HS-5 (cell line): ENCODE results near the gene SWT1.

Experiments
- DNase-seq: peaks from one replicate; pipeline ENCODE4 v3.0.0-alpha.2; 2012; ENCODE audit warnings: low read depth

Gene SWT1, protein sequence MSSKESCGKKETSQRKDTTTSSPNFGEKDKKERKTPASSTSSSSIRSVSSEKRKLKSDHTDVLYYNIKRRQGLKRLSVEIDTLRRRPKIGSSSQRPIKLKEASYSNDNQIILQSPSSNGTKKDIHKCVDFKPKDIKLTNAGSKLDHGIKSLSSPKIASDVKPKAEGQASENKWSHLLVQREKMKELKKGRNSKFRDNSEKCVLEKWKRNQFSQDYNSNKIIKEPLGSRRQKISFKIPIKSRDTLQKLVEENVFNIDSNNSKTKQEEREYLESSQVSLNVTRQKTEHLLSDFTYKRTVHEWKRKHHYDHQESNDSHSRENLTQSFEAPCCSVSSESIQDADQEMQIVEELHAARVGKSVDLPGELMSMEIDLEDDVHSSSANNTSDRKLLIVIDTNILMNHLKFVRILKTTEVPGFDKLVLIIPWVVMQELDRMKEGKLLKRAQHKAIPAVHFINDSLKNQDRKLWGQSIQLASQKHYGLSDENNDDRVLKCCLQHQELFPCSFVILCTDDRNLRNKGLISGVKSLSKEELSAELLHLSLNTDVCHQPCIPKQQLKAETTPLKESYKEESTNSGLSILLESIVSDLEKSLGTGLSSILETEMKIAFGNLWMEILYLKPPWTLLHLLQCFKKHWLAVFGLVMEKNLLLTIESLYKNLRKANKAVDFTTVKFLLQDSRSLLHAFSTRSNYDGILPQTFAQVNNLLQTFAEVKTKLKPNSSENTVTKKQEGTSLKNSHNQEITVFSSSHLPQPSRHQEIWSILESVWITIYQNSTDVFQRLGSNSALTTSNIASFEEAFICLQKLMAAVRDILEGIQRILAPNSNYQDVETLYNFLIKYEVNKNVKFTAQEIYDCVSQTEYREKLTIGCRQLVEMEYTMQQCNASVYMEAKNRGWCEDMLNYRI

GRCh38 chr1:185156854-185157598, at the start of gene SWT1, which contains the start of gene TRMT1L:
TSS of gene SWT1 (plus strand) at chr1:185157167. CDS start at chr1:185160842, 3,675 bp downstream.
TSS of gene TRMT1L (minus strand) at chr1:185156953. CDS start at chr1:185156712, 241 bp downstream.
- DNase-seq, result peak; percentile 95

- DNase-seq, result no peak
Observed at GRCh38 chr1:185108321-185108720, 48.6 kb upstream of the SWT1 start.

DNA sequence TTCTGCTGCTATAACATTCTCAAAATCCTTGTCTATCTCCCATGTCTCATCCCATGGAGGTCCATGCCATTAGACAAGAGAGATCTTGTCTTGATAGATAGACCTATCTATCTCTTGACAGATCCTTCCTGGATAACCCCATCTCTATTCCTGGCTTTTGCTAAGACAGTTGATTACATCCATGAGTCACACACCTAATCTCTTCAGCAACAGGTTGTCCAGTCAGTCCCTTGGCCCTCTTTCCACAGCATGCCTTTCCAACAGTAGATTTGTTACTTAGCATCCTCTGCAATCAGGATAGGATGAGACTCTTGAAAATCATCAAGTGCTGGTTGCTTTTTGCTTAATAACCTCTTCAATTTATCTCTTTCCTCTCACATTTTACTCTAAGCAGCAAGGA, 46.8 kb upstream of the SWT1 start:
- DNase-seq, result no peak

DNA sequence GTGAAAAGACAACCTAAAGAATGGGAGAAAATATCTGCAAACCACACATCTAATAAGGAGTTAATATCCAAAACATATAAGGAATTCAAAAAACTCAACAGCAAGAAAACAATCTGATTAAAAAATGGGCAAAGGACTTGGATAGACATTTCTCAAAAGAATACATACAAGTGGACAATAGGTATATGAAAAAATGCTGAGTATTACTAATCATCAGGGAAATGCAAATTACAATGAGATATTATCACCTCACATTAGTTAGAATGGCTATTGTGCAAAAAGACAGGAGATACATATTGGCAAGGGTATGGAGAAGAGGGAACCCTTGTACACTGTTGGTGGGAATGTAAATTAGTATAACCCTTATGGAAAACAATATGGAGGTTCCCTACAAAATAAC, 45.1 kb upstream of the SWT1 start:
- no peak for DNase-seq

- no peak for DNase-seq
Observed at GRCh38 chr1:185112356-185112755, 44.6 kb upstream of the SWT1 start.

DNA sequence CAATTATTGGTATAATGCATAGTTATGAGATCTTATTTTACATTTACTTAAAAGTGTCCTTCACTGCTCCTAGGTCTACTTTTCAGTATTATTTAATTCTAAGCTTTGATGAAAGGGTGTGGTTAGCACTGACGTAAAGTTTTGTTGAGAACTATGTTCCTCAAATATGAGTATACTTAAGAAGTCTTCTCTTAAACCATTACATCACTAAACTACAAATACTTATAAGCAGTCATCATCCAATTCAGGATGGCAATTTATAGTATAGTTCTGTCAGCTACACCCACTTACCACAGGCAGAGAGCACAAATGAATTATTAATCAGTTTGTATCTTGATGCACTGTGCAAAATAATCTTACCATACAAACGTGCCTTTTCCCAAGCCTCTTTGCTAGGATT, 27.3 kb upstream of the SWT1 start:
- DNase-seq, result no peak

- DNase-seq, result no peak
Observed at GRCh38 chr1:185132534-185132933, 24.4 kb upstream of the SWT1 start.

- no peak for DNase-seq
Observed at GRCh38 chr1:185137896-185138545, 18.9 kb upstream of the SWT1 start.

- no peak for DNase-seq
Observed at GRCh38 chr1:185139246-185139645, 17.7 kb upstream of the SWT1 start.

GRCh38 chr1:185144233-185144632, 12.7 kb upstream of the SWT1 start:
- DNase-seq, result peak; percentile 49

- no peak for DNase-seq
Observed at GRCh38 chr1:185151215-185151614, 5.8 kb upstream of the SWT1 start.

GRCh38 chr1:185152187-185152767, 4.7 kb upstream of the SWT1 start:
- DNase-seq, result no peak

- no peak for DNase-seq
Observed at GRCh38 chr1:185154912-185155513, 2.0 kb upstream of the SWT1 start.

- peak; percentile 11 for DNase-seq
Observed at GRCh38 chr1:185155600-185156287, 1.2 kb upstream of the SWT1 start.

DNA sequence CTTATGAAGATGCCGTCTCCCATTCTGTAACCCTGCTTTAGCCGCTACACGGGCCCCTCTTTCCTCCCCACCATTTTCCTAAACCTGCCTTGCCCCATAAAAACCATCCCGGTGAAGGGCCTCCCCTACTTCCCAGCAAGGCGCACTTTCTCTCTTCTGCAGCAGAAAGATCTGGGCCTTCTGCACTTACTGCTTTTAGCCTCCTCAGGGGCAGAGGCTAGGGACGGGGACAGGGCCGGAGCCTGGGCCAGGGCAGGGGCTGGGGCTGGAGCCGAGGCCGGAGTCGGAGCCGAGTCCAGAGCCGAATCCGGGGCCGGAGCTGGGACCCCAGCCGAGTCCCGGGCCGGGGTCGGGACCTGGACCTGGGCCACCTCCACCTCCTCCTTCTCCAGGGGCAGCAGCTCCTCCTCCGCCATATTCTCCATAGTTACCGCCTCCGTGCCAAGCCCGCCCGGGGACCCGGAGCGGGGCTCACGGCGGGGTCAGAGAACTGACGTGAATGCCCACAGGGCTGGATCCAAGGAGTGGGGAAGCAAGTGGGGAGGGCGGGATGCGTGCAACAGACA, 596 bp upstream of the SWT1 start:
- DNase-seq, result no peak

GRCh38 chr1:185157599-185158412, 839 bp downstream of the SWT1 start:
- peak; percentile 18 for DNase-seq

DNA sequence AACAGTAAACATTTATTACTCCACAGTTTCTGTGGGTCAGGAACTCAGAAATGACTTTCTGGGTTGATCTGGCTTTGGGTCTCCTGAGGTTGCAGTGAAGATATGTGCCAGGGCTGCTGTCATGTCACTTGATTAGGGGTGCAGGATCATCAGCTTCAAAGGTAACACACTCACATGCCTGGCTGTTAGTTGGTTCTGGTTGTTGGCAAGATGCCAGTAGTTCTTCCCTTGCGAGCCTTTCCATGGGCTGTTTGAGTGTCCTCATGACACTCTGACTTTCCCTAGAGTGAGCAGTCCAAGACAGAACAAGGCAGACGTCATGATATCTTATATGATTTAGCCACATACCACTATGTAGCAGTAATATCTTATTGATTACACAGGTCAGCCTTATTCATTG, 1.8 kb downstream of the SWT1 start:
- no peak for DNase-seq

GRCh38 chr1:185159966-185160365, 3.0 kb downstream of the SWT1 start:
- DNase-seq, result no peak

GRCh38 chr1:185162491-185162890, 5.5 kb downstream of the SWT1 start:
- no peak for DNase-seq
